ENCODE data around the gene COX8C.

GRCh38 chr14:93309427-93309966 is 37.5 kb upstream of the COX8C start:
- TF ChIP-seq CTCF (conservative IDR thresholded peaks at IDR 0.05 in 1 of 2, IDR thresholded peaks at IDR 0.05 in 1 of 2; ENCODE audit: extremely low read depth in 1 of 2, insufficient read depth in 1 of 2, low read depth in 1 of 2, low read length in 2 of 2) (no peak), EZH2 (IDR thresholded peaks at IDR 0.05; ENCODE audit: borderline replicate concordance, low read length) (no peak)

Measured in mammary epithelial cell (primary cell).